HUES64 (cell line): ENCODE results near the gene CLVS2.

Source experiments
- H3K27ac ChIP-seq: 2 replicates; pipeline ENCODE4 v1.7.0; 2013; ENCODE audit warnings: low read depth, low read length, inconsistent platforms
- H3K27me3 ChIP-seq: 2 replicates; pipeline ENCODE4 v1.6.1; 2013; ENCODE audit warnings: mild to moderate bottlenecking, low read length; ENCODE audit not compliant: insufficient read depth
- H3K36me3 ChIP-seq: 2 replicates; pipeline ENCODE4 v1.6.1; 2013; ENCODE audit warnings: mild to moderate bottlenecking, low read length; ENCODE audit not compliant: insufficient read depth
- H3K4me1 ChIP-seq: 2 replicates; pipeline ENCODE4 v1.6.1; 2013; ENCODE audit warnings: mild to moderate bottlenecking, low read length, moderate library complexity; ENCODE audit not compliant: insufficient read depth
- H3K4me3 ChIP-seq: 2 replicates; pipeline ENCODE4 v1.5.1; 2013; ENCODE audit warnings: mild to moderate bottlenecking, low read length, moderate library complexity
- H3K9ac ChIP-seq: 2 replicates; pipeline ENCODE4 v1.6.1; 2013; ENCODE audit warnings: mild to moderate bottlenecking, low read depth, low read length
- H3K9me3 ChIP-seq: 2 replicates; pipeline ENCODE4 v1.6.1; 2013; ENCODE audit warnings: low read depth, low read length; ENCODE audit not compliant: insufficient read depth
- WGBS: fragments of 150-250, 120-280 bp; methylation state at CpG from one replicate; pipeline ENCODE4 v1.1.7; 2013; ENCODE audit warnings: missing lambda C conversion rate; 5-methylcytosine and 5-hydroxymethylcytosine counted together

Gene CLVS2

GRCh38 chr6:123085403-123085802, 89.4 kb downstream of the CLVS2 start:
- Histone ChIP-seq H3K9ac (no peak overlapping the region), H3K36me3 (no peaks in the 10 kb centered on the region), H3K9me3 (no peaks in the 10 kb centered on the region), H3K27me3 (no peaks in the 10 kb centered on the region), H3K4me1 (no peaks in the 10 kb centered on the region), H3K4me3 (no peak overlapping the region), H3K27ac (no peak overlapping the region)
- 93% methylated on average over 5 of the region's 5 CpGs for WGBS

GRCh38 chr6:123089226-123089625, 93.2 kb downstream of the CLVS2 start:
- Histone ChIP-seq H3K9ac (no peak overlapping the region), H3K36me3 (no peaks in the 10 kb centered on the region), H3K27ac (no peak overlapping the region), H3K27me3 (no peaks in the 10 kb centered on the region), H3K9me3 (no peaks in the 10 kb centered on the region), H3K4me1 (no peaks in the 10 kb centered on the region), H3K4me3 (no peak overlapping the region)
- WGBS, result 91% methylated on average over 1 of the region's 1 CpG

- H3K27ac ChIP-seq, result no peak overlapping the region
- H3K9me3 ChIP-seq, result no peaks in the 10 kb centered on the region
- no peak overlapping the region for H3K4me3 ChIP-seq
- H3K36me3 ChIP-seq, result no peaks in the 10 kb centered on the region
- WGBS, result 94% methylated on average over 2 of the region's 2 CpGs
- no peaks in the 10 kb centered on the region for H3K27me3 ChIP-seq
- no peak overlapping the region for H3K9ac ChIP-seq
- H3K4me1 ChIP-seq, result no peaks in the 10 kb centered on the region
These were observed 95.3 kb downstream of the CLVS2 start for GRCh38 chr6:123091091-123091895.

GRCh38 chr6:123091896-123092271, 95.8 kb downstream of the CLVS2 start:
- Histone ChIP-seq H3K27ac (no peak overlapping the region), H3K9ac (no peak overlapping the region), H3K4me3 (no peak overlapping the region), H3K36me3 (no peaks in the 10 kb centered on the region), H3K9me3 (no peaks in the 10 kb centered on the region), H3K27me3 (no peaks in the 10 kb centered on the region), H3K4me1 (no peaks in the 10 kb centered on the region)

- WGBS, result 96% methylated on average over 1 of the region's 1 CpG
- no peaks in the 10 kb centered on the region for H3K4me1 ChIP-seq
- H3K9me3 ChIP-seq, result no peaks in the 10 kb centered on the region
- H3K36me3 ChIP-seq, result no peaks in the 10 kb centered on the region
- H3K27ac ChIP-seq, result no peak overlapping the region
- H3K4me3 ChIP-seq, result no peak overlapping the region
- H3K27me3 ChIP-seq, result no peaks in the 10 kb centered on the region
- no peak overlapping the region for H3K9ac ChIP-seq
These were observed 98.8 kb downstream of the CLVS2 start for GRCh38 chr6:123094795-123095194.

GRCh38 chr6:123105561-123105960, 109.5 kb downstream of the CLVS2 start:
- WGBS, result 100% methylated on average over 1 of the region's 1 CpG
- H3K27ac ChIP-seq, result no peak overlapping the region
- no peak overlapping the region for H3K9ac ChIP-seq
- no peak overlapping the region for H3K4me3 ChIP-seq
- H3K4me1 ChIP-seq, result no peaks in the 10 kb centered on the region
- no peaks in the 10 kb centered on the region for H3K36me3 ChIP-seq
- H3K9me3 ChIP-seq, result 0 out of 2 replicates have a peak, but pooled peaks cover 6% of the 10 kb centered on the region
- no peaks in the 10 kb centered on the region for H3K27me3 ChIP-seq

GRCh38 chr6:123116370-123116769, 120.3 kb downstream of the CLVS2 start:
- Histone ChIP-seq H3K4me1 (no peaks in the 10 kb centered on the region), H3K9me3 (no peaks in the 10 kb centered on the region), H3K27me3 (no peaks in the 10 kb centered on the region), H3K9ac (no peak overlapping the region), H3K36me3 (no peaks in the 10 kb centered on the region), H3K27ac (no peak overlapping the region), H3K4me3 (no peak overlapping the region)
- WGBS, result 98% methylated on average over 7 of the region's 7 CpGs

- Histone ChIP-seq H3K9ac (no peak overlapping the region), H3K4me3 (no peak overlapping the region), H3K27ac (no peak overlapping the region), H3K27me3 (no peaks in the 10 kb centered on the region), H3K9me3 (no peaks in the 10 kb centered on the region), H3K36me3 (no peaks in the 10 kb centered on the region), H3K4me1 (no peaks in the 10 kb centered on the region)
- 80% methylated on average over 1 of the region's 2 CpGs for WGBS
These were observed 121.3 kb downstream of the CLVS2 start for GRCh38 chr6:123117145-123117908.

GRCh38 chr6:123118811-123119210, 122.8 kb downstream of the CLVS2 start:
- no peak overlapping the region for H3K9ac ChIP-seq
- no peaks in the 10 kb centered on the region for H3K27me3 ChIP-seq
- 100% methylated on average over 1 of the region's 2 CpGs for WGBS

More at GRCh38 chr6:123118811-123119210, 122.8 kb downstream of the CLVS2 start:
- Histone ChIP-seq H3K9me3 (no peaks in the 10 kb centered on the region), H3K4me3 (no peak overlapping the region), H3K27ac (no peak overlapping the region), H3K4me1 (no peaks in the 10 kb centered on the region), H3K36me3 (no peaks in the 10 kb centered on the region)
